Neuron (in vitro differentiated cells): Measurements from ENCODE around the gene FAM171A1.

Experiments
- H2AFZ ChIP-seq: one replicate; pipeline ENCODE4 v1.6.1; 2013; ENCODE audit warnings: low read depth, mild to moderate bottlenecking, inconsistent platforms, low read length, moderate library complexity
- H3K27me3 ChIP-seq: one replicate; pipeline ENCODE4 v1.6.1; 2013; ENCODE audit warnings: low read length; ENCODE audit not compliant: insufficient read depth
- H3K36me3 ChIP-seq: one replicate; pipeline ENCODE4 v1.6.1; 2013; ENCODE audit warnings: low read length; ENCODE audit not compliant: insufficient read depth
- H3K4me1 ChIP-seq: one replicate; pipeline ENCODE4 v1.6.1; 2013; ENCODE audit warnings: low read length; ENCODE audit not compliant: insufficient read depth
- H3K4me3 ChIP-seq: 2 replicates; pipeline ENCODE4 v1.5.1; 2013; ENCODE audit warnings: mild to moderate bottlenecking, low read length, moderate library complexity
- H3K9me3 ChIP-seq: one replicate; pipeline ENCODE4 v1.6.1; 2013; ENCODE audit warnings: low read length

Gene FAM171A1

GRCh38 chr10:15252396-15252795, 118.7 kb downstream of the FAM171A1 start:
- peaks cover 12% of the 10 kb centered on the region for H3K4me1 ChIP-seq
- H3K4me3 ChIP-seq = no peak overlapping the region
- H3K36me3 ChIP-seq = peaks cover 18% of the 10 kb centered on the region
- no peaks in the 10 kb centered on the region for H3K9me3 ChIP-seq
- H3K27me3 ChIP-seq = no peaks in the 10 kb centered on the region
- H2AFZ ChIP-seq = no peak overlapping the region

- Histone ChIP-seq H3K36me3 (peaks cover 18% of the 10 kb centered on the region), H2AFZ (no peak overlapping the region)
Measured at GRCh38 chr10:15251791-15252380, 119.2 kb downstream of the FAM171A1 start.

GRCh38 chr10:15245530-15245929, 125.6 kb downstream of the FAM171A1 start:
- H2AFZ ChIP-seq = no peak overlapping the region
- H3K36me3 ChIP-seq = peaks cover 18% of the 10 kb centered on the region
- H3K4me3 ChIP-seq = no peak overlapping the region
- H3K4me1 ChIP-seq = no peaks in the 10 kb centered on the region
- peaks cover 6% of the 10 kb centered on the region for H3K9me3 ChIP-seq
- no peaks in the 10 kb centered on the region for H3K27me3 ChIP-seq

More at GRCh38 chr10:15251791-15252380, 119.2 kb downstream of the FAM171A1 start:
- Histone ChIP-seq H3K9me3 (no peaks in the 10 kb centered on the region), H3K27me3 (no peaks in the 10 kb centered on the region), H3K4me3 (no peak overlapping the region), H3K4me1 (peaks cover 12% of the 10 kb centered on the region)

- H3K4me1 ChIP-seq = no peaks in the 10 kb centered on the region
- peaks cover 6% of the 10 kb centered on the region for H3K9me3 ChIP-seq
- no peaks in the 10 kb centered on the region for H3K27me3 ChIP-seq
- H2AFZ ChIP-seq = no peak overlapping the region
- peaks cover 18% of the 10 kb centered on the region for H3K36me3 ChIP-seq
- H3K4me3 ChIP-seq = no peak overlapping the region
Measured at GRCh38 chr10:15244635-15245197, 126.4 kb downstream of the FAM171A1 start.

- Histone ChIP-seq H3K27me3 (no peaks in the 10 kb centered on the region), H3K4me1 (peaks cover 15% of the 10 kb centered on the region), H2AFZ (no peak overlapping the region), H3K4me3 (no peak overlapping the region), H3K9me3 (peaks cover 6% of the 10 kb centered on the region), H3K36me3 (peaks cover 9% of the 10 kb centered on the region)
Measured at GRCh38 chr10:15242261-15242840, 128.7 kb downstream of the FAM171A1 start.

- no peak overlapping the region for H2AFZ ChIP-seq
- peaks cover 6% of the 10 kb centered on the region for H3K9me3 ChIP-seq
- peaks cover 6% of the 10 kb centered on the region for H3K36me3 ChIP-seq
- H3K4me1 ChIP-seq = peaks cover 17% of the 10 kb centered on the region
- H3K4me3 ChIP-seq = no peak overlapping the region
- H3K27me3 ChIP-seq = no peaks in the 10 kb centered on the region
Measured at GRCh38 chr10:15241306-15241705, 129.8 kb downstream of the FAM171A1 start.

- Histone ChIP-seq H3K27me3 (no peaks in the 10 kb centered on the region), H2AFZ (no peak overlapping the region), H3K4me1 (peaks cover 17% of the 10 kb centered on the region), H3K4me3 (no peak overlapping the region), H3K9me3 (peaks cover 6% of the 10 kb centered on the region), H3K36me3 (peaks cover 6% of the 10 kb centered on the region)
Measured at GRCh38 chr10:15238555-15239335, 132.3 kb downstream of the FAM171A1 start.

- Histone ChIP-seq H2AFZ (no peak overlapping the region), H3K9me3 (no peaks in the 10 kb centered on the region), H3K4me1 (peaks cover 17% of the 10 kb centered on the region), H3K36me3 (peaks cover 4% of the 10 kb centered on the region), H3K4me3 (no peak overlapping the region), H3K27me3 (no peaks in the 10 kb centered on the region)
Measured at GRCh38 chr10:15237351-15237750, 133.7 kb downstream of the FAM171A1 start.

GRCh38 chr10:15236340-15236739, 134.7 kb downstream of the FAM171A1 start:
- Histone ChIP-seq H3K27me3 (no peaks in the 10 kb centered on the region), H3K4me1 (peaks cover 17% of the 10 kb centered on the region), H3K4me3 (no peak overlapping the region), H3K36me3 (peaks cover 4% of the 10 kb centered on the region), H2AFZ (no peak overlapping the region), H3K9me3 (peaks cover 2% of the 10 kb centered on the region)

- Histone ChIP-seq H2AFZ (no peak overlapping the region), H3K4me3 (no peak overlapping the region), H3K36me3 (no peaks in the 10 kb centered on the region), H3K27me3 (no peaks in the 10 kb centered on the region), H3K9me3 (peaks cover 2% of the 10 kb centered on the region), H3K4me1 (peaks cover 2% of the 10 kb centered on the region)
Measured at GRCh38 chr10:15232279-15232678, 138.8 kb downstream of the FAM171A1 start.

GRCh38 chr10:15231426-15231825, 139.7 kb downstream of the FAM171A1 start:
- Histone ChIP-seq H3K36me3 (no peaks in the 10 kb centered on the region), H3K4me3 (no peak overlapping the region), H3K27me3 (no peaks in the 10 kb centered on the region), H2AFZ (no peak overlapping the region), H3K9me3 (peaks cover 2% of the 10 kb centered on the region), H3K4me1 (no peaks in the 10 kb centered on the region)

GRCh38 chr10:15230257-15230656, 140.8 kb downstream of the FAM171A1 start:
- H2AFZ ChIP-seq = no peak overlapping the region
- H3K4me1 ChIP-seq = no peaks in the 10 kb centered on the region
- peaks cover 7% of the 10 kb centered on the region for H3K9me3 ChIP-seq
- no peak overlapping the region for H3K4me3 ChIP-seq
- no peaks in the 10 kb centered on the region for H3K27me3 ChIP-seq
- no peaks in the 10 kb centered on the region for H3K36me3 ChIP-seq

GRCh38 chr10:15229268-15229667, 141.8 kb downstream of the FAM171A1 start:
- Histone ChIP-seq H3K4me3 (no peak overlapping the region), H3K4me1 (no peaks in the 10 kb centered on the region), H2AFZ (no peak overlapping the region), H3K9me3 (peaks cover 9% of the 10 kb centered on the region), H3K27me3 (no peaks in the 10 kb centered on the region), H3K36me3 (peaks cover 1% of the 10 kb centered on the region)
